PC-3 (cell line): ENCODE measurements around the gene LRR1.

Experiments
- EZH2phosphoT487 ChIP-seq: fragments of 300-600 bp; sonication (generic); IDR thresholded peaks from 2 replicates; pipeline ENCODE4 v1.6.1; 2018; ENCODE audit warnings: mild to moderate bottlenecking, antibody characterized with exemption, low read length, borderline replicate concordance
- TF ChIP-seq, protein P1 (sequence below): fragments of 300-600 bp; sonication (generic); conservative IDR thresholded peaks from 2 replicates; pipeline ENCODE4 v1.5.1; 2017; ENCODE audit warnings: antibody characterized with exemption, low read depth, mild to moderate bottlenecking, low read length

DNA sequence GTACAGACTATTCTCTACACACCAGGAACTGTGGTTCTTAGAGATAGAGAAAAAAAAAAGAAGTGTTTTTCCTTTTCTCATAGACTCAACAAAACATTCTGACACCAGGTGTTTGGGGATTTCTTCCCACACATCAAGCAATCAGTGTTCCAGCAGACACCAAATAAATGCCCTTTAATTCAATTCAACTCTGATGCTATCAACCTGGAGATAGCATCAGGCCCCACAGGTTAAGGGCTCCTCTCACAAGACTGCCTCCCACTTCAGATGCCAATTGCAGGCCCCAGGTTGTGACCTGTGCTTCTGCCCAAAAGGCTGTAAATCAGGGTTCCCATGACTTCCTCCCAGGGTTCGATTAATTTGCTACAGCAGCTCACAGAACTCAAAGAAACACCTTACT is 49.3 kb upstream of the LRR1 start:
- TF ChIP-seq, protein P1, sequence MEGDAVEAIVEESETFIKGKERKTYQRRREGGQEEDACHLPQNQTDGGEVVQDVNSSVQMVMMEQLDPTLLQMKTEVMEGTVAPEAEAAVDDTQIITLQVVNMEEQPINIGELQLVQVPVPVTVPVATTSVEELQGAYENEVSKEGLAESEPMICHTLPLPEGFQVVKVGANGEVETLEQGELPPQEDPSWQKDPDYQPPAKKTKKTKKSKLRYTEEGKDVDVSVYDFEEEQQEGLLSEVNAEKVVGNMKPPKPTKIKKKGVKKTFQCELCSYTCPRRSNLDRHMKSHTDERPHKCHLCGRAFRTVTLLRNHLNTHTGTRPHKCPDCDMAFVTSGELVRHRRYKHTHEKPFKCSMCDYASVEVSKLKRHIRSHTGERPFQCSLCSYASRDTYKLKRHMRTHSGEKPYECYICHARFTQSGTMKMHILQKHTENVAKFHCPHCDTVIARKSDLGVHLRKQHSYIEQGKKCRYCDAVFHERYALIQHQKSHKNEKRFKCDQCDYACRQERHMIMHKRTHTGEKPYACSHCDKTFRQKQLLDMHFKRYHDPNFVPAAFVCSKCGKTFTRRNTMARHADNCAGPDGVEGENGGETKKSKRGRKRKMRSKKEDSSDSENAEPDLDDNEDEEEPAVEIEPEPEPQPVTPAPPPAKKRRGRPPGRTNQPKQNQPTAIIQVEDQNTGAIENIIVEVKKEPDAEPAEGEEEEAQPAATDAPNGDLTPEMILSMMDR, result no peak
- no peak for TF ChIP-seq EZH2phosphoT487
